Neural progenitor cell (in vitro differentiated cells): ENCODE results near the gene LDHD. TPM values are rescaled to one million over a fixed set of nuclear protein-coding genes. Genes with fewer than 3 reads are reported as not detected.

ENCODE experiments used
- DNase-seq: peaks from one replicate; pipeline ENCODE4 v3.0.0-alpha.2; 2016; ENCODE audit warnings: low spot score
- H2AFZ ChIP-seq: fragments of 200-600 bp; sonication (generic); replicated peaks from 2 replicates; pipeline ENCODE4 v1.6.1; 2016; ENCODE audit warnings: antibody characterized with exemption
- H3F3A ChIP-seq: fragments of 200-600 bp; sonication (generic); 2 replicates; pipeline ENCODE4 v1.6.1; 2016; ENCODE audit warnings: antibody characterized with exemption, low read depth
- H3K27ac ChIP-seq: fragments of 200-600 bp; sonication (generic); 2 replicates; pipeline ENCODE4 v1.5.1; 2016; ENCODE audit warnings: mild to moderate bottlenecking
- H3K27me3 ChIP-seq: fragments of 200-600 bp; sonication (generic); 2 replicates; pipeline ENCODE4 v1.6.1; 2016; ENCODE audit warnings: mild to moderate bottlenecking, moderate library complexity
- H3K36me3 ChIP-seq: fragments of 200-600 bp; sonication (generic); 2 replicates; pipeline ENCODE4 v1.5.1; 2016
- H3K4me1 ChIP-seq: fragments of 200-600 bp; sonication (generic); 2 replicates; pipeline ENCODE4 v1.6.1; 2016; ENCODE audit warnings: mixed run types
- H3K4me2 ChIP-seq: fragments of 200-600 bp; sonication (generic); 2 replicates; pipeline ENCODE4 v1.6.1; 2016
- H3K4me3 ChIP-seq: fragments of 200-600 bp; sonication (generic); 2 replicates; pipeline ENCODE4 v1.5.1; 2016
- H3K79me2 ChIP-seq: fragments of 200-600 bp; sonication (generic); 2 replicates; pipeline ENCODE4 v1.6.1; 2016; ENCODE audit warnings: low read depth
- H3K9ac ChIP-seq: fragments of 200-600 bp; sonication (generic); 2 replicates; pipeline ENCODE4 v1.6.1; 2016
- H3K9me3 ChIP-seq: fragments of 200-600 bp; sonication (generic); 2 replicates; pipeline ENCODE4 v1.5.1; 2016; ENCODE audit warnings: low read depth
- H4K20me1 ChIP-seq: fragments of 200-600 bp; sonication (generic); 2 replicates; pipeline ENCODE4 v1.6.1; 2016; ENCODE audit warnings: low read depth
- H3K27ac Mint-ChIP-seq: 3 replicates; pipeline ENCODE4 v1.8.0; 2021; ENCODE audit warnings: mixed read lengths
- H3K27me3 Mint-ChIP-seq: 2 replicates; pipeline ENCODE4 v1.8.0; 2022; ENCODE audit warnings: low read depth, mild to moderate bottlenecking, inconsistent platforms, moderate library complexity, mixed read lengths; ENCODE audit not compliant: insufficient read depth
- H3K36me3 Mint-ChIP-seq: 3 replicates; pipeline ENCODE4 v1.8.0; 2021; ENCODE audit warnings: mixed read lengths
- H3K4me1 Mint-ChIP-seq: 3 replicates; pipeline ENCODE4 v1.8.0; 2021; ENCODE audit warnings: mixed read lengths
- H3K4me3 Mint-ChIP-seq: 3 replicates; pipeline ENCODE4 v1.8.0; 2021; ENCODE audit warnings: mild to moderate bottlenecking, moderate library complexity, mixed read lengths
- H3K9me3 Mint-ChIP-seq: 3 replicates; pipeline ENCODE4 v1.8.0; 2020; ENCODE audit warnings: mixed read lengths
- CTCF ChIP-seq: fragments of 200-600 bp; sonication (generic); IDR thresholded peaks from 2 replicates; pipeline ENCODE4 v1.5.1; 2017; ENCODE audit warnings: antibody characterized with exemption, mild to moderate bottlenecking
- EZH2 ChIP-seq: fragments of 200-600 bp; sonication (generic); IDR thresholded peaks from 2 replicates; pipeline ENCODE4 v1.6.1; 2017; ENCODE audit warnings: antibody characterized with exemption, mild to moderate bottlenecking, moderate library complexity
- EZH2phosphoT487 ChIP-seq: fragments of 200-600 bp; sonication (generic); IDR thresholded peaks from 2 replicates; pipeline ENCODE4 v1.6.1; 2017; ENCODE audit warnings: antibody characterized with exemption
- total RNA-seq: library from RNA; depleted of rRNA; stranded (reverse); fragments of >200 nt; gene quantifications from 2 replicates; pipeline ENCODE4 v1.2.3, GENCODE V29; 2015; ENCODE audit warnings: low replicate concordance

Gene LDHD
- total RNA-seq, 1 donor from 2014 or later = 0.60 TPM

DNA sequence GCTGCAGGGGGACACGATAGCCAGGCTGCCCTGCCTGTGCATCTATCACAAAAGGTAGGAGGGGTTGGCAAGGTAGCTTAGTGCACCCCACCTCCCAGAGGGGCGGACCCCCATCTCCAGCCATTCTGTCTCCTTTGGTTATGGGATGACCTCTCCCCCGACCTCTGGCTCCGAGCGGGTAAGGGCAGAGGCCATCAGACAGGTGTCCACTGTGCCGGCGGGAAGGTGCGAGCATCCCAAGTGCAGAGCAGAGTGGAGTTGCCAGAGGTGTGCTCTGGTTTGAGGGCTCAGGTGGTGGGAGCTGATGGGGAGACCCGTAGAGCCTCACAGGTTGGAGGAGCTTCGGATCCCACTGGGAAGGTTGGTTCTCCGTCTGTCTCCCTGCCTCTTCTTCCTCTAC lies 11.7 kb downstream of the LDHD start:
- H4K20me1 ChIP-seq = peaks cover 41% of the 10 kb centered on the region

DNA sequence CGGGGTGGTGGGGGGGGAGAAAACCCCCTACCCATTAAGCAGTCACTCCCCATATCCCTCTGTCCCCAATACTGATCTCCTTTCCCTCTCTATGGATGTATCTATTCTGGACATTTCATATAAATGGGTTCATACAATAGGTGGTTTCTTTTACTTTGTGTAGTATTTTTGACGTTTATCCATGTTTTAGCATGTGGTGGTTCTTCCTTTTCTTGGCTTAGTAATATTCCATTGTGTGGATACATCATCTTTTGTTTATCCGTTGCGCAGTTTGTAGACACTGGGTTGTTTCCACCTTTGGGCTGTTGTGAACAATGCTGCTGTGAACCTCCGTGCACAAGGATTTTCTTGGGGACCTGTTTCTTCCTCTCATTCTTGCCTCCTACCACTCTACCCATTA lies 12.6 kb downstream of the LDHD start:
- no peaks in the 10 kb centered on the region for H3K27me3 ChIP-seq
- no peaks in the 10 kb centered on the region for H3F3A ChIP-seq
- no peak overlapping the region for H3K4me3 ChIP-seq
- TF ChIP-seq EZH2phosphoT487 (no peak), EZH2 (no peak), CTCF (no peak)
- no peak overlapping the region for H3K9ac ChIP-seq
- peaks cover 20% of the 10 kb centered on the region for H3K4me1 ChIP-seq
- Mint-ChIP-seq H3K27ac (no peak overlapping the region), H3K27me3 (peaks cover 10% of the 10 kb centered on the region), H3K9me3 (no peaks in the 10 kb centered on the region), H3K4me3 (no peak overlapping the region), H3K36me3 (peaks cover 26% of the 10 kb centered on the region), H3K4me1 (peaks cover 31% of the 10 kb centered on the region)
- H3K36me3 ChIP-seq = no peaks in the 10 kb centered on the region
- H3K4me2 ChIP-seq = no peak overlapping the region
- H3K27ac ChIP-seq = no peak overlapping the region
- H2AFZ ChIP-seq = no peak overlapping the region
- peaks cover 47% of the 10 kb centered on the region for H4K20me1 ChIP-seq
- H3K79me2 ChIP-seq = peaks cover 8% of the 10 kb centered on the region
- no peak for DNase-seq
- H3K9me3 ChIP-seq = no peaks in the 10 kb centered on the region

More for the DNA sequence above, 11.7 kb downstream of the LDHD start:
- no peak for TF ChIP-seq CTCF
- no peak for TF ChIP-seq EZH2
- no peak for TF ChIP-seq EZH2phosphoT487
- no peak overlapping the region for H3K27ac ChIP-seq
- no peaks in the 10 kb centered on the region for H3K36me3 ChIP-seq
- no peaks in the 10 kb centered on the region for H3K9me3 ChIP-seq
- no peak overlapping the region for H2AFZ ChIP-seq
- no peak overlapping the region for H3K4me2 ChIP-seq
- H3K27me3 ChIP-seq = no peaks in the 10 kb centered on the region
- Mint-ChIP-seq H3K4me3 (no peak overlapping the region), H3K4me1 (peaks cover 32% of the 10 kb centered on the region), H3K27me3 (peaks cover 12% of the 10 kb centered on the region), H3K27ac (peak overlapping the region; percentile 11), H3K9me3 (no peaks in the 10 kb centered on the region), H3K36me3 (peaks cover 26% of the 10 kb centered on the region)
- H3F3A ChIP-seq = peaks cover 6% of the 10 kb centered on the region
- peaks cover 8% of the 10 kb centered on the region for H3K79me2 ChIP-seq
- DNase-seq = no peak
- H3K4me1 ChIP-seq = peaks cover 11% of the 10 kb centered on the region
- H3K4me3 ChIP-seq = no peak overlapping the region
- no peak overlapping the region for H3K9ac ChIP-seq

- TF ChIP-seq EZH2phosphoT487 = no peak
- TF ChIP-seq CTCF = no peak
- no peak for TF ChIP-seq EZH2
- no peak overlapping the region for H3K9ac ChIP-seq
- Mint-ChIP-seq H3K9me3 (no peaks in the 10 kb centered on the region), H3K4me3 (no peak overlapping the region), H3K27ac (no peak overlapping the region), H3K36me3 (peaks cover 26% of the 10 kb centered on the region), H3K4me1 (peaks cover 37% of the 10 kb centered on the region), H3K27me3 (peaks cover 10% of the 10 kb centered on the region)
- peaks cover 28% of the 10 kb centered on the region for H3K4me1 ChIP-seq
- H4K20me1 ChIP-seq = peaks cover 55% of the 10 kb centered on the region
- DNase-seq = no peak
- H3K27me3 ChIP-seq = no peaks in the 10 kb centered on the region
- H2AFZ ChIP-seq = no peak overlapping the region
- no peak overlapping the region for H3K27ac ChIP-seq
- peaks cover 4% of the 10 kb centered on the region for H3F3A ChIP-seq
- no peaks in the 10 kb centered on the region for H3K9me3 ChIP-seq
- peaks cover 8% of the 10 kb centered on the region for H3K79me2 ChIP-seq
- H3K4me2 ChIP-seq = no peak overlapping the region
- H3K4me3 ChIP-seq = no peak overlapping the region
- no peaks in the 10 kb centered on the region for H3K36me3 ChIP-seq
Observed at GRCh38 chr16:75102595-75102994, 14.0 kb downstream of the LDHD start.
